CD14-positive monocyte (primary cell): ENCODE measurements around the gene CEP78. TPM values are rescaled to one million over a fixed set of nuclear protein-coding genes. Genes with fewer than 3 reads are reported as not detected.

Source experiments
- DNase-seq, 3 donors: peaks; one replicate each; pipeline ENCODE4 v3.0.0-alpha.2; 2011 to 2022
- H2AFZ ChIP-seq: 2 replicates; pipeline ENCODE4 v1.6.0; 2012; ENCODE audit warnings: mild to moderate bottlenecking, low read depth, low read length, inconsistent platforms; ENCODE audit not compliant: insufficient read depth, poor library complexity, severe bottlenecking
- H3K27ac ChIP-seq, 2 donors: 1 replicate in 1 of 2; 2 replicates in 1 of 2; pipeline ENCODE4 v1.5.1; 2012 to 2013; ENCODE audit warnings: low read length in 2 of 2, control low read depth in 1 of 2, inconsistent platforms in 1 of 2, low read depth in 1 of 2, mild to moderate bottlenecking in 1 of 2
- H3K27me3 ChIP-seq, 2 donors: one replicate each; pipeline versions ENCODE4 v1.6.0 to v1.6.1; 2011 to 2013; ENCODE audit warnings: low read length in 2 of 2; ENCODE audit not compliant: control insufficient read depth in 2 of 2, insufficient read depth in 2 of 2
- H3K36me3 ChIP-seq, 2 donors: replicated peaks in 1 of 2; 1 replicate in 1 of 2; 2 replicates in 1 of 2; pipeline versions ENCODE4 v1.5.1 to v1.6.1; 2012 to 2013; ENCODE audit warnings: low read length in 2 of 2, control low read depth in 1 of 2, inconsistent platforms in 1 of 2, mild to moderate bottlenecking in 1 of 2; ENCODE audit not compliant: insufficient read depth in 2 of 2, control insufficient read depth in 1 of 2
- H3K4me1 ChIP-seq, 2 donors: 1 replicate in 1 of 2; 2 replicates in 1 of 2; pipeline versions ENCODE4 v1.5.1 to v1.6.1; 2012 to 2013; ENCODE audit warnings: low read length in 2 of 2, control low read depth in 1 of 2, inconsistent platforms in 1 of 2, mild to moderate bottlenecking in 1 of 2, moderate library complexity in 1 of 2; ENCODE audit not compliant: insufficient read depth in 2 of 2, control insufficient read depth in 1 of 2
- H3K4me2 ChIP-seq: replicated peaks from 2 replicates; pipeline ENCODE3; 2012; ENCODE audit warnings: low read length, moderate library complexity, mild to moderate bottlenecking; ENCODE audit not compliant: poor library complexity, severe bottlenecking; ENCODE audit errors: extremely low read depth
- H3K4me3 ChIP-seq, 3 experiments: fragments of 200-600 bp in 1 of 3; sonication (generic) in 1 of 3; replicated peaks in 1 of 3; 1 replicate in 2 of 3; 2 replicates in 1 of 3; pipeline ENCODE4 v1.5.1; 2011 to 2013; ENCODE audit warnings: low read length in 3 of 3, mild to moderate bottlenecking in 3 of 3, control low read depth in 2 of 3, low read depth in 2 of 3, inconsistent platforms in 1 of 3, moderate library complexity in 1 of 3
- H3K79me2 ChIP-seq: 2 replicates; pipeline ENCODE4 v1.6.0; 2012; ENCODE audit warnings: mild to moderate bottlenecking, control low read depth, inconsistent platforms, low read length, moderate library complexity; ENCODE audit not compliant: insufficient read depth
- H3K9ac ChIP-seq: 2 replicates; pipeline ENCODE4 v1.6.0; 2017; ENCODE audit warnings: low read length, mild to moderate bottlenecking; ENCODE audit not compliant: insufficient read depth, poor library complexity, severe bottlenecking
- H3K9me3 ChIP-seq, 2 donors: replicated peaks in 1 of 2; 1 replicate in 1 of 2; 2 replicates in 1 of 2; pipeline versions ENCODE4 v1.5.1 to v1.6.1; 2012 to 2013; ENCODE audit warnings: low read length in 2 of 2, control low read depth in 1 of 2; ENCODE audit not compliant: control insufficient read depth in 1 of 2, insufficient read depth in 1 of 2
- H4K20me1 ChIP-seq: 2 replicates; pipeline ENCODE4 v1.6.0; 2012; ENCODE audit warnings: mild to moderate bottlenecking, low read length, control low read depth, moderate library complexity; ENCODE audit not compliant: insufficient read depth
- H3K27ac Mint-ChIP-seq, 7 donors: one replicate each; pipeline ENCODE4 v1.8.0; 2020; ENCODE audit warnings: mild to moderate bottlenecking in 7 of 7, mixed read lengths in 7 of 7, moderate library complexity in 6 of 7, inconsistent platforms in 2 of 7
- H3K27me3 Mint-ChIP-seq, 3 donors: one replicate each; pipeline ENCODE4 v1.8.0; 2021 to 2022; ENCODE audit warnings: low read depth in 3 of 3, mild to moderate bottlenecking in 3 of 3, mixed read lengths in 3 of 3, moderate library complexity in 3 of 3, inconsistent platforms in 1 of 3
- H3K36me3 Mint-ChIP-seq, 2 donors: one replicate each; pipeline ENCODE4 v1.8.0; 2020; ENCODE audit warnings: mixed read lengths in 2 of 2, inconsistent platforms in 1 of 2, mild to moderate bottlenecking in 1 of 2
- H3K4me1 Mint-ChIP-seq: one replicate; pipeline ENCODE4 v1.8.0; 2020; ENCODE audit warnings: mild to moderate bottlenecking, mixed read lengths
- H3K4me3 Mint-ChIP-seq, 2 donors: one replicate each; pipeline ENCODE4 v1.8.0; 2020; ENCODE audit warnings: mild to moderate bottlenecking in 2 of 2, mixed read lengths in 2 of 2, moderate library complexity in 1 of 2
- H3K9me3 Mint-ChIP-seq, 7 donors: one replicate each; pipeline ENCODE4 v1.8.0; 2020 to 2022; ENCODE audit warnings: mixed read lengths in 7 of 7, mild to moderate bottlenecking in 6 of 7, moderate library complexity in 6 of 7, inconsistent platforms in 2 of 7
- CTCF ChIP-seq: fragments of 200-600 bp; IDR thresholded peaks from one replicate; pipeline ENCODE4 v1.8.0; 2022; ENCODE audit warnings: antibody characterized with exemption, mild to moderate bottlenecking
- WGBS: methylation state at CpG from one replicate; pipeline ENCODE4 v1.1.5; 2013; ENCODE audit warnings: missing lambda C conversion rate; ENCODE audit not compliant: insufficient coverage; 5-methylcytosine and 5-hydroxymethylcytosine counted together
- intact Hi-C, 2 donors: fragments of 100-400 bp; cut with micrococcal nuclease; formaldehyde crosslinking; loops; one replicate each; pipeline versions ENCODE4 v1.15.0 to v1.15.1; 2023
- polyA plus RNA-seq, 3 donors: library from polyadenylated mRNA; depleted of rRNA in 1 of 3; unstranded in 2 of 3; stranded (reverse) in 1 of 3; fragments of 300-500 nt in 2 of 3; fragments of >200 nt in 1 of 3; fragmentation: Illumina TruSeq in 2 of 3; gene quantifications; 1 replicate in 2 of 3; 2 replicates in 1 of 3; pipeline ENCODE4 v1.2.3, GENCODE V29; 2012 to 2021

Gene CEP78
- polyA plus RNA-seq, 3 donors: 1.7 to 3.3 (median 2.5) TPM

- Histone ChIP-seq H3K27ac (no peak overlapping the region), H3K4me3 (no peak overlapping the region), H3K79me2 (no peaks in the 10 kb centered on the region), H3K4me2 (no peak overlapping the region), H3K27me3 (no peaks in the 10 kb centered on the region), H3K9ac (no peak overlapping the region), H4K20me1 (no peaks in the 10 kb centered on the region), H3K36me3 (no peaks in the 10 kb centered on the region), H2AFZ (no peak overlapping the region), H3K9me3 (no peaks in the 10 kb centered on the region), H3K4me1 (peaks cover 4 to 6% of the 10 kb centered on the region in 2 donors)
- Mint-ChIP-seq H3K27me3 (peaks cover 0 to 2% (median 2%) of the 10 kb centered on the region in 3 donors), H3K36me3 (no peaks in the 10 kb centered on the region), H3K9me3 (peaks cover 0 to 4% (median 0%) of the 10 kb centered on the region in 7 donors), H3K4me1 (peaks cover 10% of the 10 kb centered on the region), H3K27ac (no peak overlapping the region), H3K4me3 (no peak overlapping the region)
- DNase-seq: no peak
- TF ChIP-seq CTCF: no peak
- intact Hi-C loops: no loop called here
Observed at GRCh38 chr9:78212868-78213267, 23.0 kb upstream of the CEP78 start.

- H3K27ac ChIP-seq: no peak overlapping the region
- H3K4me2 ChIP-seq: peak overlapping the region; percentile 52
- Mint-ChIP-seq H3K27ac (peak overlapping the region in 1 of 7 donors; percentile 39), H3K9me3 (peaks cover 0 to 4% (median 0%) of the 10 kb centered on the region in 7 donors), H3K4me1 (peaks cover 10% of the 10 kb centered on the region), H3K4me3 (peak overlapping the region in 1 of 2 donors; percentile 67), H3K27me3 (peaks cover 0 to 2% (median 1%) of the 10 kb centered on the region in 3 donors), H3K36me3 (no peaks in the 10 kb centered on the region)
- H3K36me3 ChIP-seq: no peaks in the 10 kb centered on the region
- peak overlapping the region; percentile 66 for H2AFZ ChIP-seq
- no peaks in the 10 kb centered on the region for H3K79me2 ChIP-seq
- intact Hi-C loops: no loop called here
- TF ChIP-seq CTCF: peak; percentile 52
- H3K4me1 ChIP-seq: peaks cover 4 to 6% of the 10 kb centered on the region in 2 donors
- peak; percentile 9 to 38 (median 13) for DNase-seq
- no peak overlapping the region for H3K9ac ChIP-seq
- no peaks in the 10 kb centered on the region for H3K9me3 ChIP-seq
- H3K27me3 ChIP-seq: no peaks in the 10 kb centered on the region
- no peak overlapping the region for H3K4me3 ChIP-seq
- WGBS: 0% methylated on average over 1 of the region's 4 CpGs
- H4K20me1 ChIP-seq: no peaks in the 10 kb centered on the region
Observed at GRCh38 chr9:78213712-78214111, 22.2 kb upstream of the CEP78 start.
